Activated T-cell treated with anti-CD3 and anti-CD28 coated beads, Interleukin-2, amount 50 U/mL, for 48 hours (primary cell): ENCODE results near the gene HERC4.
"Not testable (repeated sequence)": the region's sequence is repeated elsewhere in the genome, so short reads cannot be mapped to it uniquely, and the experiment has no call there.

Experiments
- DNase-seq, 2 experiments: peaks; one replicate each; pipeline ENCODE4 v3.0.0-alpha.2; 2020

HERC4 gene

DNA sequence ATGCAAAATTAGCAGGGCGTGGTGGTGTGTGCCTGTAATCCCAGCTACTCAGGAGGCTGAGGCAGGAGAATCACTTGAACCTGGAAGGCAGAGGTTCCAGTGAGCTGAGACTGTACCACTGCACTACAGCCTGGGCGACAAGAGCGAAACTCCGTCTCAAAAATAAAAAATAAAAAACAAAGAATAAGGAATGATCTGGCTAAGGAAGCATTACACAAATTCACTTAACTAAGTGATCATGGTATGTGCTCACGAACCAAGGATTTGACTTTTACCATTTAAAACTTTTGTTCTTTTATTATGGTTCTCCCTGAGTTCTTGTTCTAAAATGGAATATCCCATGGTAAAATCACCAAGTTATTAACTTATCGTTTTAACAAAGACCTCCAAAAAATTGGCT, 119.5 kb downstream of the HERC4 start:
- DNase-seq: no peak

DNA sequence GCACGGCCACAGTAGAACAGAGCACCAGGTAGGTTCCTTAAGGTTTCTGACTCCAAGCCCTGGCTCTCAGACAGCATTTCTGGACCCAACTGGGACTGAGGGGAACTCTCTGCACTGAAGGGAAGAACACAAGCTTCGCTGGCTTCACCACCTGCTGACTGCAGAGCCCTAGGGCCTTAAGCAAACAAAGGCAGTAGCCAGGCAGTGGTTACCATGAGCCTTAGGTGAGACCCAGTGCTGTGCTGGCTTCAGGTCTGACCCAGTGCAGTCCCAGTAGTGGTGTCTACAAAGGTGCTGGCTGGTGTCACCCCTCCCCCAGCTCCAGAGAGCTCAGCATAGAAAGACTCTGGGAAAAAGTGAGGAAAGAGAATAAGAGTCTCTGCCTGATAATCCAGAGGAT, 131.2 kb downstream of the HERC4 start:
- no peak for DNase-seq

DNA sequence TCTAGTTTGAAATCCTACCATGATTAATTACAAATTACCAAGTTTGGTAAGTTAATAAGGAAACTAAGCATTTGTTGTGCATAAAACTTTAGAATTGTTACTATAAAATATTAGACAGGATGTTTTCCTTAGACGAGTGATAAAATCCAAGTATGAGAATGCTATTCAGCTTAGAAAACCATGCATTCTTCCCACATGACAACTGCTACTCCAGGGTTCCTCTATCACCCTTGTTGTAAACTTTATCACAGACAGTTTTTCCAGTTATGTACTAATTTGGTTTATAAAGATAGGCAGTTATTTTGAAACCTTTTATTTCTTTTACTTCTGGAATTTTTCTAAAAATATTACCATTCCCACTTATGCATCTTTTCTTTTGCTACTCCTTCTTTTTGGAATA, 138.7 kb downstream of the HERC4 start:
- no peak for DNase-seq

DNA sequence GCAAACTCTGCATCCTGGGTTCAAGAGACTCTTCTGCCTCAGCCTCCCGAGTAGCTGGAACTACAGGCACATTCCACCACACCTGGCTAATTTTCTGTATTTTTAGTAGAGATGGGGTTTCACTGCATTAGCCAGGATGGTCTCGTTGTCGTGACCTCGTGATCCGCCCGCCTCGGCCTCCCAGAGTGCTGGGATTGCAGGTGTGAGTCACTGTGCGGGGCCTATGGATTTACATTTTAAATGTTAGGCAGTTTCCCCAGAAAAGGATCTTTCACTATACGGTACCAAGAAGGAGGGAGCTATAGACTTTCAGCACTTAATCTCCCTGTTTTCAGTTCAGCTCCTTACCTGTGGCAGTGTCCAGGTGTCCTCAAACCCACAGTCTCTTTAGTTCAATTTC, 139.9 kb downstream of the HERC4 start:
- DNase-seq: no peak

DNA sequence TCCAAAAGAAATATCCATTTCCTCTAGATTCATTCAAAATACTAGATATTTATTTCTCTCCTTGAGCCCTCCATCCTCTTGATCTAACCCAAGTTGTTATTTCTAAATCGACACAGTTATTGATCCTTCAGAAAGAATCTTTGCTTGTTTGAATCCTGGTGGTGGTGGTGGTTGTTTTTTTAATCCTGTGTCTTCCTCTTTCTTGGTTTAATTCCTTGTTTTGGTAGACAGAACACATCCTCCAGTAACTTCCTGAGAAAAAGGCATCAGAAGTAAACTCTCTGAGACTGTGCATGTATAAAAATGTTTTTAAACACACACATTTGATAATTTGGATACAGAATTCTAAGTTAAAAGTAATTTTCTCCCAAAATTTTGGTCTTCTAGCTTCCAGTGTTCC, 140.7 kb downstream of the HERC4 start:
- no peak for DNase-seq

DNA sequence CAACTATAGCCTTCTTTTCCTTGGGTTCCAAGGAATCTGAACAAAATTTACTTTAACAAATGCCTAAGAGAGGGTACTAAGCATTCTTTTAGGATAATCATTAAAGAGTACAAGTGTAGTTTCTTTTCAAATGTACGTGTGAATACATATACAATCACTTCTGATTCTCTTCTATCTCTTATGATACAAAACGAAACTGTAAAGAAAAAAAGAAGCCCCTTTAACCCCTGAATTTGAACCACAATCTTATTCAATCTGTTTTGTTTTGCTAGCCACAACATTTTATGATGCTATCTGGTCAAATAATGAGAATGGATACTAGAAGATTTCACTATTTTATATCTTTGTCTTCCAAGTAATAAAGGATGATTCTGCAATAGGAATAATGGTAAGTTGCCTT, 141.9 kb downstream of the HERC4 start:
- DNase-seq: no peak

DNA sequence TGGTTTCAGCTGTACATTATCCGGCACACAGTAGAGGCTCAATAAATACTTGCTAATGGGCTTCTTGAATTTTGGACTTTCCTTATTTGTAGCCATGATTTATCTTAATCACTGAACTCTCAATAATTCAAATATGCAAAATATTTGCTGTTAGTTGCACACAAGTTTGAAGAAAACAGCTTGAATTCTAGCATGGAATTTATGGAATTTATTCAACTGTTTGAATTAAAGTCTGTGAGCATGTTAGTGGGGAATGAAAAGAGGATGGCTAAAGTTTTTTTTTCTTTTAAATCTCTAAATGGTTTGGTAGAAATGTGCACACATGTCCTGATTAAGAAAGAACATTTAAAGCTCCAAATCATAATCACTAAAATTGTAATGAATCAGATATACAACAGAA, 148.1 kb downstream of the HERC4 start:
- no peak for DNase-seq

DNA sequence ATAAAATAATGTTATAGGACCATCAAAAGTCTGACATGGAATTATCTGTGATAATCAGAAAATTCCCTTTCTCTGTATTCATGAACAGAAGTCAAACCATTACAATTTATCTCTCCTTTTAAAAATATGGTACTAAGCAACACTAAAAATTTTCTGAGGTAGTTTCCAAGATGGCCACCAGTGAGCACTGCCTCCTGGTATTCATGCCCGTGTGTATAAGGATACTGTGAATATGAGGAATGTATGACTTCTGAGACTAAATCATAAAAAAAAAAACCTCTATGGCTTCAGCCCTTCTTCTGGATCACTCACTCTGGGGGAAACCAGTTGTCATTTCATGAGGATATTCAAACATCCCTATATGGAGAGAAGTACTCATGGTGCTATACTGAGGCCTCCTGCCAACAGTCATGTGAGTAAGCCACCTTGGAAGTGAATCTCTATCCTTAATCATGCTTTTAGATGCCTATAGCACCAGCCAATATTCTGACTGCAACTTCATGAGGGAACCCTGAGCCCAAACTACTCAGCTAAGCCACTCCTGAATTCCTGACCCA, 149.6 kb downstream of the HERC4 start:
- DNase-seq: no peak

DNA sequence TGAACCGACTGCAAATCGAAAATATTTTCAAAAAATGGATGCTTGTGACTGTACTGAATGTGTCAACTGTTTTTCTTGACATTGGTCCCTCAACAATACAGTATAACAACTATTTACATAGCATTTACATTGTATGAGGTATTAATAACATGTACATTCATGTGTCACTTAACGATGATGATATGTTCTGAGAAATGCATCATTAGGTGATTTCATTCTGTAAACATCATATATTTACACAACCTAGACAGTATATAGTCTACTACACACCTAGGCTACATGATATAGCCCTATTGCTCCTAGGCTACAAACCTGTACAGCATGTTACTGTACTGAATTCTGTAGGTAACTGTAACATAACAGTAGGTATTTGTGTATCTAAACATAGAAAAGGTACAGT, 150.9 kb downstream of the HERC4 start:
- DNase-seq: no peak

DNA sequence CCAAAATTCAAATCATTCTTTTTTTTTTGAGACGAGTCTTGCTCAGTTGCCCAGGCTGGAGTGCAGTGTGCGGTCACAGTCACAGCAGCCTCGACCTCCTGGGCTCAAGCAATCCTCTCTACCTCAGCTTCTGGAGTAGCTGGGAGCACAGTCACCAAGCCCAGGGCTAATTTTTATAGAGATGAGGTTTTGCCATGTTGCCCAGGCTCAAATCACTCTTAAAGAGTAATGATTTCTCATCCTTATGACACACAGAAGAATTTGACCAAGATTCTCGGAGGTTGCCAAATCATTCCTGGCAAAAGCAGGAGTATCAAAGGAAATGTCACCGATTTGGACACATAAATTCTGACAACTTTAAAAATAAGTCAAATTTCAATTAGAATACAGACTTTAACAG, 151.5 kb downstream of the HERC4 start:
- no peak for DNase-seq

DNA sequence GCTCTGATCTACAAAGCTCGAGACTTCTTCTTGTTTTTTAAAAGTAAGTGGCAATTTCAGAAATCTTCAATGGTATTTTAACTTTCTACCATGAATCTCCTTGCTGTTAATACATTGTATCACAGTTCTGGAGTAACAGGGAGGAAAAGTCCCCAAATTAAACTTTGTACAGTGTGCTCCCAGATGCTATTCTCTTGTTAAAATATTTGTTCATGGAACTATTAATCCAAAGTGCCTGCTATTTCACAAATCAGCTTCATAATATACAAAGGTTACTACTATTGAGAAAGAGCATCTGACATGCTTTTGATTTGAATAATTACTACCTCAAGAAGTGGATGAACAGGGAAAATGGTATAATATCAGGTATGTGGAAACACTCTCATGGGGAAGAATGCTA, 154.0 kb downstream of the HERC4 start:
- DNase-seq: no peak

DNA sequence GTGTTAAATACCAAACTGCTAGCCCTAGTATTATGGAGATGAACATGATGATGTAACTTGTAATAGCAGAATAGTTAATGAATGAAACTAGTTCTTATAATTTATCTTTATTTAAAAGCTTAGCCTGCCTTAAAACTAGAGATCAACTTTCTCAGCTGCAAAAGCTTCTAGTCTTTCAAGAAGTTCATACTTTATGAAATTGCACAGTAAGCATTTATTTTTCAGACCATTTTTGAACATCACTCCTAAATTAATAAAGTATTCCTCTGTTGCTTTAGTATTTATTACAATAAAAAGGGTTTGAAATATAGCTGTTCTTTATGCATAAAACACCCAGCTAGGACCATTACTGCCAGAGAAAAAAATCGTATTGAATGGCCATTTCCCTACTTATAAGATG, 157.4 kb downstream of the HERC4 start:
- no peak for DNase-seq

DNA sequence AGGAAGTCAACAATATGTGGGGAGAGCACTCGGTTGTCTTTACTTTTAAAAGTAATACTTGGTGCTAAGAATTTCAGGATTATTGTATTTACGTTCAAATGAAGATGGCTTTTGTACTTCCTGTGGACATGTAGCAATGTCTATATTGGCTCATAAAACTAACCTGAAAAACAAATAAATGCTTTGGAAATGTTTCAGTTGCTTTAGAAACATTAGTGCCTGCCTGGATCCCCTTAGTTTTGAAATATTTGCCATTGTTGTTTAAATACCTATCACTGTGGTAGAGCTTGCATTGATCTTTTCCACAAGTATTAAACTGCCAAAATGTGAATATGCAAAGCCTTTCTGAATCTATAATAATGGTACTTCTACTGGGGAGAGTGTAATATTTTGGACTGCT, 157.9 kb downstream of the HERC4 start:
- no peak for DNase-seq

DNA sequence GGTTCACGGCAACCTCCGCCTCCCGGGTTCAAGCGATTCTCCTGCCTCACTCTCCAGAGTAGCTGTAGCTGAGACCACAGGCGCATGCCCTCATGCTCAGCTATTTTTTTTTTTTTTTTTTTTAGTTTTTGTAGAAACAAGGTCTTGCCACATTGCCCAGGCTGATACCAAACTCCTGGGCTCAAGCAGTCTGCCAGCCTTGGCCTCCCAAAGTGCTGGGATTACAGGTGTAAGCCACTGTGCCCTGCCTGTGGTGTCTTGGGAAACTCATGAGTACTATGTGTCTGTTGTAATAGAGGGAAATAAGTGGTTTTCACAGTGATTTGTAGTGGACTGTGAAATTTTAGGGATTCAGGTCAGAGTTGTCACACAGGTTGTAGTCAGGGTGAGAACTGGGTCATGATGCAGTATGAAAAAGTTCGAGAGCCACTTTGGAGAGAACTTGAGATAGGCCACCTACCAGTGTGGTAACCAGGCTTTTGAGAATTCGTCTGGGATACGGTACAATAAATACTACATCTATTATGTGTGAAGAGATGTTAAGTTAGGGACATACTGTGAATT, 160.2 kb downstream of the HERC4 start:
- no peak for DNase-seq

DNA sequence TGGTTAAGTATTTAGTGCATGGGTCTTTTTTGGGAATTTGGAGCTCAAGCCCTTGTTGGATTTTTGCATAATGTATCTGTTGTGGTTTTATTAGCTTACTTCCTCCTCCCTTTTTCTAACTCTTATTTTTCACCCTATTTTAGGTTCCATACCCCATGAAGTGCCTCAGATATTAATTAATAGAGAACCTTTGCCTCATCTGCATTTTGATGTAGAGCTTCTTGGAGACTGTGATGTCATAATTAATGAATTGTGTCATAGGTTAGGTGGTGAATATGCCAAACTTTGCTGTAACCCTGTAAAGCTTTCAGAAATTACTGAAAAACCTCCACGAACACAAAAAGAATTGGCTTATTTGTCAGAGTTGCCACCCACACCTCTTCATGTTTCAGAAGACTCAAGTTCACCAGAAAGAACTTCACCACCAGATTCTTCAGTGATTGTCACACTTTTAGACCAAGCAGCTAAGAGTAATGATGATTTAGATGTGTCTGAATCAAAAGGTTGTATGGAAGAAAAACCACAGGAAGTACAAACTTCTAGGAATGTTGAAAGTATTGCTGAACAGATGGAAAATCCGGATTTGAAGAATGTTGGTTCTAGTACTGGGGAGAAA, 162.6 kb downstream of the HERC4 start:
- DNase-seq: no peak

DNA sequence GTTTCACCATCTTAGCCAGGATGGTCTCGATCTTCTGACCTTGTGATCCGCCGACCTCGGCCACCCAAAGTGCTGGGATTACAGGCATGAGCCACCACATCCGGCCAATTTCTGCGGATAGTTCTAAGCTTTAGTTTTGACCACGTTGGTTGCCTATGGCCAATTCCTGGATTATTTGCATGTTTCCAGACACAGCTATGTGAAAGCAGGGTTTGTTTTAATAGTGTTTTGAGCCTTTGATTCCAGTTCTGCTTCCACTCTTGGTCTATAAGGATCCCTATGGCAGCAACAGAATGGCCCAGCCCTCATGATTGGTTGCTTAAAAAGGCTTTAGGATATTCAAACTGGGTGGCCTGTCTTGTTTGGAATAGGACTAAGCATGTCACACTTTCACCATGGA, 171.5 kb downstream of the HERC4 start:
- no peak for DNase-seq

DNA sequence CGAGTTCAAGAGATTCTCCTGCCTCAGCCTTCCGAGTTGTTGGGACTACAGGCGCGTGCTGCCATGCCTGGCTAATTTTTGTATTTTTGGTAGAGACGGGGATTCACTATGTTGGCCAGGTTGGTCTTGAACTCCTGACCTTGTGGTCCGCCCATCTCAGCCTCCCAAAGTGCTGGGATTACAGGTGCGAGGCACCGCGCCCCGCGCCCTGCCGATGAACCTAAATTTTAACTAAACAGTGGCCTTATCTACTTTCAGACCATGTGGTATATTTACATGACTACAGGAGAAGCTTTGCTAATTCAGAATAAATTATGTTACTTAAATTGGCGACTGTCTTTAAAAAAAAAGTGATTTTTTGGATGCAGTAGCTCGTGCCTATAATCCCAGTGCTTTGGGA, 181.4 kb downstream of the HERC4 start:
- no peak for DNase-seq

DNA sequence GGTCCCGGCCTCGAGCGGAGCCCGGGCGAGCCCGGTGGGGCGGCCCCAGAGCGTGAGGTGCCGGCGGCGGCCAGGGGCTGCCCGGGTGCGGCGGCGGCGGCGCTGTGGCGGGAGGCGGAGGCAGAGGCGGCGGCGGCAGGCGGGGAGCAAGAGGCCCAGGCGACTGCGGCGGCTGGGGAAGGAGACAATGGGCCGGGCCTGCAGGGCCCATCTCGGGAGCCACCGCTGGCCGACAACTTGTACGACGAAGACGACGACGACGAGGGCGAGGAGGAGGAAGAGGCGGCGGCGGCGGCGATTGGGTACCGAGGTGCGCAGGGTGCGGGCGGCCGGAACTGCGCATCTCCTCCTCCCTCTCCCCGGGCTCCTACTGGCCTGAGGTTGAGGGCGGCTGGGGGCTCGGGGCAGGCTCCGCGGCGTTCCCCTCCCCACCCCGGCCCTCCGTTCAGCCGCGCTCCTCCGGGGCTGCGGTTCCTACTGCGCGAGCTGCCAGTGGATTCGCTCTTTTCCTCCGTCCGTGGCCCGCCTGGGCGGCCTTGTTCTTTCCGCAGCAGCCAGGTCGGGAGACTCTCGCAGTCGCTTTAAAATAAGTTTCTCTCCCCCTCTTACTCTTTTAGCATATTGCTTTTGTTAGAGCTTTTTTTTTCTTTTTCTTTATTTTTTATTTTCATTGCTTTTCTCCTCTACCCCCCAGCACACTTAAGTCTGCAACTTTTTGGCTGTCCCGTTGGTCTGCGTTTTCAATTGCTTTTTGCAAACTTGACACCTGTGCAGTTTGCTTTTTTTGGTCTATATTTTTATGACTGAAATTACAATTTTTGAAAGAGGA, 190.0 kb downstream of the HERC4 start:
- DNase-seq: peak; percentile 80 to 87

DNA sequence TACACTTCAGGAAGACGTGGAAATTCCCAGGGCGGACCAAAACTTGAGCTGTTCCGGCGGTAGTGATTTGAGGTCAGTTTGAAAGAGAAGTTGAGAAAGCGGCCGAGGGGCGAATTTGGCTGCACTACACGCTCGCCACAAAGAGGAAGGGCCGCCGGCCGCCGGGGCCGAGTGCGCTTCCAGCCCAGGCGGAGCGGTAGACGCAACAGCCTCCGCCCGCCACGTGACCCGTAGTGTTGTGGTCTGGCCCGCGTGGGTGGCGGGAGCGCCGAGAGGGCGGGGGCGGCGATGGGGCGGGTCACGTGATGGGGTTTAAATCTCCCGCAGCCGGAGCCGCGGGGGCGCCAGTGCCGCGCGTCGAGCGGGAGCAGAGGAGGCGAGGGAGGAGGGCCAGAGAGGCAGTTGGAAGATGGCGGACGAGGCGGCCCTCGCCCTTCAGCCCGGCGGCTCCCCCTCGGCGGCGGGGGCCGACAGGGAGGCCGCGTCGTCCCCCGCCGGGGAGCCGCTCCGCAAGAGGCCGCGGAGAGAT, 190.7 kb downstream of the HERC4 start, which contains the start of gene SIRT1:
SIRT1 (plus strand) TSS at position 344 of the 529 bp plus-strand sequence; CDS start at position 410, 66 bp downstream.
- peak; percentile 93 to 94 for DNase-seq

DNA sequence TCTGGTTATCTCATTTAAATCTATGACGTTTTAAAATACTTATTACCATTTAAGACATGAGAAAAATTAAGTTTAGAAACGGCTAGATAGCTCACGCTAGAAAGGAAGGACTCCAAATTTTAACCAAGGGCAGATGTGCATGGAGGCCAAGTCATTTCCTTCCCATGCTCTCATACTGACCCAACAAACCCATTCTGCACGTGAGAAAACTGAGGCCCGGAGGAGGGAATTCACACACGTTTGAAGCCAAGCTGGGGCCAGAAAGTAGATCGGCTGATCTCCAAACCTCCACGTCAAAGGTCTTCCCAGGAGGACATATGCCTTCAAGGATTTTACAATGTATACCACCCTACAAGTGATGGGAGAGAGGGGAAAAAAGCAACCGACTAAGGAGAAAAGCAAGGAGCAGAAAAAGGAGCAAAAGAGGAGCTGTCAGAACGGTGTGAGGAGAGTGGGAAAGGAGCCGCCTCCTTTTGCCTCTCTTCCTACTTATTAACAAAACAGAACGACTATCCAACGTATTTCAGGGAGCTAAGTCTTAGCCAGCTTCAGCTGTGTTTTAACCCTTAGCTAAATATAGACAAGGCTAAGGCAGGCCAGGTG, 191.3 kb downstream of the HERC4 start:
- no peak for DNase-seq

DNA sequence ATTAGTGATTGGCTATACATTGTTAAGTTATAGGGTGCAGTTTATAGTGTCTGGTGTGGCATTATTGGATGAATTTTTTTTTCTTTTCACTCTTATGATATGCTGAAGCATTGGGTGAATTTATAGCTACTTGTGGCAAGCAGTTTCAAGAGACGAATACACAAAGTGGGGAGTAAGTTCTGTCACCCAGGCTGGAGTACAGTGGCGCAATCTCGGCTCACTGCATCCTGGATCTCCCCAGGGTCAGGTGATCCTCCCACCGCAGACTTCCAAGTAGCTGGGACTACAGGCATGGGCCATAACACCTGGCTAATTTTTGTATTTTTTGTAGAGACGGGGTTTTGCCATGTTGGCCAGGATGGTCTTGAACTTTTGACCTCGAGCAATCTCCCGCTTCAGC, 196.9 kb downstream of the HERC4 start:
- DNase-seq: no peak

DNA sequence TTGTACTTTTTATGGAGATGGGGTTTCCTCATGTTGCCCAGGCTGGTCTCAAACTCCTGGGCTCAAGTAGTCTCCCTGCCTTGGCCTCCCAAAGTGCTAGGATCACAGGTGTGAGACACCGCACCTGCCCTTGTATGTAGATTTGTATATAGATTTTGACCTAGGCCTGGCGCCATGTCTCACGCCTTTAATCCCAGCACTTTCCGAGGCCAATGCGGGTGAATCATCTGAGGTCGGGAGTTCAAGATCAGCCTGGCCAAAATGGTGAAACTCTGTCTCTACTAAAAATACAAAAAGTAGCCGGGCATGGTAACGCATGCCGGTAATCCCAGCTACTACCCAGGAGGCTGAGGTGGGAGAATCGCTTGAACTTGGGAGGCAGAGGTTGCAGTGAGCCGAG, 197.7 kb downstream of the HERC4 start:
- DNase-seq: not testable (repeated sequence)
